GM19099 (cell line): ENCODE measurements around the gene THBS1.

Experiments used
- POLR2A ChIP-seq: IDR thresholded peaks from 3 replicates; pipeline ENCODE4 v1.6.1; 2011; ENCODE audit warnings: low read depth; ENCODE audit not compliant: insufficient read length; ENCODE audit errors: extremely low read depth

Gene THBS1

GRCh38 chr15:39580485-39581241 lies at the start of gene THBS1:
THBS1 (plus strand) TSS chr15:39581079; CDS start chr15:39581858, 779 bp downstream.
- TF ChIP-seq POLR2A = no peak

- no peak for TF ChIP-seq POLR2A
Measured at GRCh38 chr15:39534996-39535395, 45.9 kb upstream of the THBS1 start.

- TF ChIP-seq POLR2A = no peak
Measured at GRCh38 chr15:39535466-39535865, 45.4 kb upstream of the THBS1 start.

- no peak for TF ChIP-seq POLR2A
Measured at GRCh38 chr15:39538936-39539335, 41.9 kb upstream of the THBS1 start.

GRCh38 chr15:39539466-39539865 lies 41.4 kb upstream of the THBS1 start:
- TF ChIP-seq POLR2A = no peak

GRCh38 chr15:39539973-39540558 lies 40.8 kb upstream of the THBS1 start:
- no peak for TF ChIP-seq POLR2A

GRCh38 chr15:39542385-39543065 lies 38.4 kb upstream of the THBS1 start:
- no peak for TF ChIP-seq POLR2A

GRCh38 chr15:39543651-39544050 lies 37.2 kb upstream of the THBS1 start:
- no peak for TF ChIP-seq POLR2A

GRCh38 chr15:39546842-39547241 lies 34.0 kb upstream of the THBS1 start:
- TF ChIP-seq POLR2A = no peak

GRCh38 chr15:39548561-39548960 lies 32.3 kb upstream of the THBS1 start:
- no peak for TF ChIP-seq POLR2A

- no peak for TF ChIP-seq POLR2A
Measured at GRCh38 chr15:39549912-39550311, 31.0 kb upstream of the THBS1 start.

GRCh38 chr15:39551476-39551875 lies 29.4 kb upstream of the THBS1 start:
- TF ChIP-seq POLR2A = no peak

- TF ChIP-seq POLR2A = no peak
Measured at GRCh38 chr15:39552556-39552955, 28.3 kb upstream of the THBS1 start.

- no peak for TF ChIP-seq POLR2A
Measured at GRCh38 chr15:39553947-39554693, 26.8 kb upstream of the THBS1 start.

GRCh38 chr15:39554746-39555387 lies 26.0 kb upstream of the THBS1 start:
- no peak for TF ChIP-seq POLR2A

- TF ChIP-seq POLR2A = no peak
Measured at GRCh38 chr15:39555885-39556284, 25.0 kb upstream of the THBS1 start.

- TF ChIP-seq POLR2A = no peak
Measured at GRCh38 chr15:39556461-39556860, 24.4 kb upstream of the THBS1 start.
